HL-60 (cell line): ENCODE data around the gene GRIK2.

Experiments used
- DNase-seq, 2 experiments: peaks; one replicate each; pipeline ENCODE4 v3.0.0-alpha.2; 2010 to 2020; ENCODE audit warnings: low read depth in 1 of 2, low spot score in 1 of 2
- H3K27ac ChIP-seq: fragments of 250-450 bp; sonication (Bioruptor Pico); replicated peaks from 2 replicates; pipeline ENCODE4 v1.5.1; 2020; ENCODE audit warnings: mild to moderate bottlenecking, moderate library complexity
- H3K27me3 ChIP-seq: fragments of 250-450 bp; sonication (Bioruptor Pico); 2 replicates; pipeline ENCODE4 v1.5.1; 2021; ENCODE audit warnings: mild to moderate bottlenecking, moderate library complexity; ENCODE audit not compliant: insufficient read depth, poor library complexity, severe bottlenecking
- H3K4me3 ChIP-seq: replicated peaks from 2 replicates; pipeline ENCODE4 v1.5.1; 2011; ENCODE audit warnings: mild to moderate bottlenecking, control low read depth, low read length; ENCODE audit not compliant: insufficient read depth
- CTCF ChIP-seq: IDR thresholded peaks from one replicate; pipeline ENCODE4 v1.5.1; 2011; ENCODE audit warnings: low read length, control low read depth, inconsistent platforms; ENCODE audit not compliant: insufficient read depth
- GABPA ChIP-seq: IDR thresholded peaks from 2 replicates; pipeline ENCODE4 v1.6.1; 2012; ENCODE audit warnings: low read depth
- POLR2AphosphoS5 ChIP-seq: IDR thresholded peaks from 2 replicates; pipeline ENCODE4 v1.6.1; 2012; ENCODE audit warnings: low read depth
- REST ChIP-seq: IDR thresholded peaks from 2 replicates; pipeline ENCODE4 v1.6.1; 2012; ENCODE audit warnings: low read depth; ENCODE audit not compliant: insufficient replicate concordance
- SPI1 ChIP-seq: IDR thresholded peaks from 2 replicates; pipeline ENCODE4 v1.6.1; 2012; ENCODE audit warnings: low read depth, mild to moderate bottlenecking, borderline replicate concordance

GRIK2 gene

GRCh38 chr6:102064142-102064541 is 670.6 kb downstream of the GRIK2 start:
- no peak for TF ChIP-seq CTCF
- no peak for TF ChIP-seq REST
- TF ChIP-seq SPI1: no peak
- TF ChIP-seq POLR2AphosphoS5: no peak
- no peak for TF ChIP-seq GABPA
- no peak overlapping the region for H3K27ac ChIP-seq
- no peak overlapping the region for H3K4me3 ChIP-seq
- no peaks in the 10 kb centered on the region for H3K27me3 ChIP-seq
- DNase-seq: no peak

GRCh38 chr6:102066301-102066700 is 672.8 kb downstream of the GRIK2 start:
- TF ChIP-seq GABPA: no peak
- no peak for TF ChIP-seq SPI1
- no peak for TF ChIP-seq CTCF
- TF ChIP-seq REST: no peak
- TF ChIP-seq POLR2AphosphoS5: no peak
- Histone ChIP-seq H3K27me3 (no peaks in the 10 kb centered on the region), H3K27ac (no peak overlapping the region), H3K4me3 (no peak overlapping the region)
- DNase-seq: no peak

- H3K27me3 ChIP-seq: no peaks in the 10 kb centered on the region
- DNase-seq: no peak
- TF ChIP-seq POLR2AphosphoS5 (no peak), GABPA (no peak), REST (no peak), SPI1 (no peak), CTCF (no peak)
- H3K27ac ChIP-seq: no peak overlapping the region
- no peak overlapping the region for H3K4me3 ChIP-seq
Observed at GRCh38 chr6:102068349-102068929, 674.9 kb downstream of the GRIK2 start.
